ENCODE data around the gene PTPRT.

Gene PTPRT

GRCh38 chr20:42873259-42873658, 316.4 kb downstream of the PTPRT start (continued):
- 0 out of 2 replicates have a peak, but pooled peaks have one; percentile 27 for TF ChIP-seq ATF2 (tag by site-specific recombination; IDR thresholded peaks at IDR 0.05; ENCODE audit: low read depth)

GRCh38 chr20:42864116-42864515, 325.6 kb downstream of the PTPRT start:
- no peak overlapping the region for H3K27ac ChIP-seq (ENCODE audit: extremely low read depth, low read depth, low read length)
- H3K9me3 ChIP-seq (ENCODE audit: control insufficient read depth, insufficient read depth, low read depth, low read length): no peaks in the 10 kb centered on the region
- TF ChIP-seq, protein P1, sequence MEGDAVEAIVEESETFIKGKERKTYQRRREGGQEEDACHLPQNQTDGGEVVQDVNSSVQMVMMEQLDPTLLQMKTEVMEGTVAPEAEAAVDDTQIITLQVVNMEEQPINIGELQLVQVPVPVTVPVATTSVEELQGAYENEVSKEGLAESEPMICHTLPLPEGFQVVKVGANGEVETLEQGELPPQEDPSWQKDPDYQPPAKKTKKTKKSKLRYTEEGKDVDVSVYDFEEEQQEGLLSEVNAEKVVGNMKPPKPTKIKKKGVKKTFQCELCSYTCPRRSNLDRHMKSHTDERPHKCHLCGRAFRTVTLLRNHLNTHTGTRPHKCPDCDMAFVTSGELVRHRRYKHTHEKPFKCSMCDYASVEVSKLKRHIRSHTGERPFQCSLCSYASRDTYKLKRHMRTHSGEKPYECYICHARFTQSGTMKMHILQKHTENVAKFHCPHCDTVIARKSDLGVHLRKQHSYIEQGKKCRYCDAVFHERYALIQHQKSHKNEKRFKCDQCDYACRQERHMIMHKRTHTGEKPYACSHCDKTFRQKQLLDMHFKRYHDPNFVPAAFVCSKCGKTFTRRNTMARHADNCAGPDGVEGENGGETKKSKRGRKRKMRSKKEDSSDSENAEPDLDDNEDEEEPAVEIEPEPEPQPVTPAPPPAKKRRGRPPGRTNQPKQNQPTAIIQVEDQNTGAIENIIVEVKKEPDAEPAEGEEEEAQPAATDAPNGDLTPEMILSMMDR (tag by site-specific recombination; IDR thresholded peaks at IDR 0.05): no peak
- TF ChIP-seq OVOL3 (tag by site-specific recombination; IDR thresholded peaks at IDR 0.05): no peak
- H3K36me3 ChIP-seq (ENCODE audit: control insufficient read depth in 2 of 2, insufficient read depth in 1 of 2, low read length in 2 of 2): no peaks in the 10 kb centered on the region
- POLR2A ChIA-PET: no interaction called here
- CTCF ChIA-PET: no interaction called here
- H3K4me1 ChIP-seq (ENCODE audit: control insufficient read depth, insufficient read depth, low read length): no peaks in the 10 kb centered on the region
- H3K4me3 ChIP-seq (ENCODE audit: low read depth, low read length): no peak overlapping the region

DNA sequence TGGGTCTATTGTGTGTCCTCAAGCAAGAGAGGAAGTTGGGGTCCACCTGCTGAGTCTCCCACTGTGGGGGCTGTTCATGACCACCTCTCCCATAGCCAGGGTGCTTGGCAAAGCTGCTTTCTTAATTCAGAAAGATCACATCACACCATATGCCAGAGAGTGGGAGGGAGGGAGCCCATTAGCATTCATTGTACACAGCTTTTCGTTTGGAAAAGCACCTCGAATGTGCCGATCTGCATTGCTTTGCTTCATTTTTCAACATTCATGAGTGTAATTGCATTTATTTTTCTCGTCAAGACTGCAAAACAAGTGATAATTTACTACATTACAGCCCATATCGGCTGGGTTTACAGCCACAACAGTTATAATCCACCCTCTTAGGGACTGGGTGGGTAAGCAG, 327.3 kb downstream of the PTPRT start:
- Histone ChIP-seq H3K27ac (ENCODE audit: extremely low read depth, low read depth, low read length) (no peak overlapping the region), H3K4me3 (ENCODE audit: low read depth, low read length) (no peak overlapping the region), H3K4me1 (ENCODE audit: control insufficient read depth, insufficient read depth, low read length) (no peaks in the 10 kb centered on the region), H3K9me3 (ENCODE audit: control insufficient read depth, insufficient read depth, low read depth, low read length) (no peaks in the 10 kb centered on the region), H3K36me3 (ENCODE audit: control insufficient read depth in 2 of 2, insufficient read depth in 1 of 2, low read length in 2 of 2) (no peaks in the 10 kb centered on the region)
- ChIA-PET CTCF (no interaction called here), POLR2A (no interaction called here)
- TF ChIP-seq ZNF341 (tag by site-specific recombination; IDR thresholded peaks at IDR 0.05; ENCODE audit: low read depth) (no peak), ZNF433 (tag by site-specific recombination; IDR thresholded peaks at IDR 0.05; ENCODE audit: low read depth) (no peak), KLF1 (tag by site-specific recombination; IDR thresholded peaks at IDR 0.05) (no peak), HOXD13 (CRISPR knock-in tag; IDR thresholded peaks at IDR 0.05; ENCODE audit: borderline replicate concordance) (no peak), ZNF449 (tag by site-specific recombination; IDR thresholded peaks at IDR 0.05) (no peak), OSR2 (tag by site-specific recombination; IDR thresholded peaks at IDR 0.05) (no peak), ZNF354C (tag by site-specific recombination; IDR thresholded peaks at IDR 0.05; ENCODE audit: borderline replicate concordance, low read depth) (no peak), SP3 (tag by site-specific recombination; IDR thresholded peaks at IDR 0.05) (no peak), ZNF114 (tag by site-specific recombination; IDR thresholded peaks at IDR 0.05) (no peak), ZNF274 (IDR thresholded peaks at IDR 0.05; ENCODE audit: low read length) (no peak), ZNF274 (tag by site-specific recombination; IDR thresholded peaks at IDR 0.05; ENCODE audit: borderline replicate concordance) (no peak), ZNF555 (tag by site-specific recombination; conservative IDR thresholded peaks at IDR 0.05) (no peak), ZSCAN23 (tag by site-specific recombination; IDR thresholded peaks at IDR 0.05) (no peak), SCRT1 (tag by site-specific recombination; IDR thresholded peaks at IDR 0.05; ENCODE audit: borderline replicate concordance) (no peak), ZNF266 (tag by site-specific recombination; IDR thresholded peaks at IDR 0.05; ENCODE audit: low read depth) (no peak), GLIS2 (tag by site-specific recombination; IDR thresholded peaks at IDR 0.05) (no peak), MZF1 (tag by site-specific recombination; IDR thresholded peaks at IDR 0.05; ENCODE audit: borderline replicate concordance) (no peak)
- TF ChIP-seq, protein P2, sequence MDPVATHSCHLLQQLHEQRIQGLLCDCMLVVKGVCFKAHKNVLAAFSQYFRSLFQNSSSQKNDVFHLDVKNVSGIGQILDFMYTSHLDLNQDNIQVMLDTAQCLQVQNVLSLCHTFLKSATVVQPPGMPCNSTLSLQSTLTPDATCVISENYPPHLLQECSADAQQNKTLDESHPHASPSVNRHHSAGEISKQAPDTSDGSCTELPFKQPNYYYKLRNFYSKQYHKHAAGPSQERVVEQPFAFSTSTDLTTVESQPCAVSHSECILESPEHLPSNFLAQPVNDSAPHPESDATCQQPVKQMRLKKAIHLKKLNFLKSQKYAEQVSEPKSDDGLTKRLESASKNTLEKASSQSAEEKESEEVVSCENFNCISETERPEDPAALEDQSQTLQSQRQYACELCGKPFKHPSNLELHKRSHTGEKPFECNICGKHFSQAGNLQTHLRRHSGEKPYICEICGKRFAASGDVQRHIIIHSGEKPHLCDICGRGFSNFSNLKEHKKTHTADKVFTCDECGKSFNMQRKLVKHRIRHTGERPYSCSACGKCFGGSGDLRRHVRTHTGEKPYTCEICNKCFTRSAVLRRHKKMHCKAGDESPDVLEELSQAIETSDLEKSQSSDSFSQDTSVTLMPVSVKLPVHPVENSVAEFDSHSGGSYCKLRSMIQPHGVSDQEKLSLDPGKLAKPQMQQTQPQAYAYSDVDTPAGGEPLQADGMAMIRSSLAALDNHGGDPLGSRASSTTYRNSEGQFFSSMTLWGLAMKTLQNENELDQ (tag by site-specific recombination; IDR thresholded peaks at IDR 0.05; ENCODE audit: low read depth): no peak
- TF ChIP-seq, protein P3, sequence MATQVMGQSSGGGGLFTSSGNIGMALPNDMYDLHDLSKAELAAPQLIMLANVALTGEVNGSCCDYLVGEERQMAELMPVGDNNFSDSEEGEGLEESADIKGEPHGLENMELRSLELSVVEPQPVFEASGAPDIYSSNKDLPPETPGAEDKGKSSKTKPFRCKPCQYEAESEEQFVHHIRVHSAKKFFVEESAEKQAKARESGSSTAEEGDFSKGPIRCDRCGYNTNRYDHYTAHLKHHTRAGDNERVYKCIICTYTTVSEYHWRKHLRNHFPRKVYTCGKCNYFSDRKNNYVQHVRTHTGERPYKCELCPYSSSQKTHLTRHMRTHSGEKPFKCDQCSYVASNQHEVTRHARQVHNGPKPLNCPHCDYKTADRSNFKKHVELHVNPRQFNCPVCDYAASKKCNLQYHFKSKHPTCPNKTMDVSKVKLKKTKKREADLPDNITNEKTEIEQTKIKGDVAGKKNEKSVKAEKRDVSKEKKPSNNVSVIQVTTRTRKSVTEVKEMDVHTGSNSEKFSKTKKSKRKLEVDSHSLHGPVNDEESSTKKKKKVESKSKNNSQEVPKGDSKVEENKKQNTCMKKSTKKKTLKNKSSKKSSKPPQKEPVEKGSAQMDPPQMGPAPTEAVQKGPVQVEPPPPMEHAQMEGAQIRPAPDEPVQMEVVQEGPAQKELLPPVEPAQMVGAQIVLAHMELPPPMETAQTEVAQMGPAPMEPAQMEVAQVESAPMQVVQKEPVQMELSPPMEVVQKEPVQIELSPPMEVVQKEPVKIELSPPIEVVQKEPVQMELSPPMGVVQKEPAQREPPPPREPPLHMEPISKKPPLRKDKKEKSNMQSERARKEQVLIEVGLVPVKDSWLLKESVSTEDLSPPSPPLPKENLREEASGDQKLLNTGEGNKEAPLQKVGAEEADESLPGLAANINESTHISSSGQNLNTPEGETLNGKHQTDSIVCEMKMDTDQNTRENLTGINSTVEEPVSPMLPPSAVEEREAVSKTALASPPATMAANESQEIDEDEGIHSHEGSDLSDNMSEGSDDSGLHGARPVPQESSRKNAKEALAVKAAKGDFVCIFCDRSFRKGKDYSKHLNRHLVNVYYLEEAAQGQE (tag by site-specific recombination; IDR thresholded peaks at IDR 0.05): no peak
